Stomach (tissue), 4 donors: ENCODE data around the gene LRRC15.

Source experiments
- EP300 ChIP-seq: sonication (generic); formaldehyde crosslinking; IDR thresholded peaks from one replicate; pipeline ENCODE4 v1.6.1; 2017; ENCODE audit warnings: antibody characterized with exemption
- POLR2A ChIP-seq, 4 donors: fragments of 450-650 bp; IDR thresholded peaks; one replicate each; pipeline ENCODE4 v1.6.1; 2016; ENCODE audit warnings: antibody characterized with exemption in 4 of 4, control low read depth in 2 of 4, mild to moderate bottlenecking in 1 of 4, moderate library complexity in 1 of 4
- POLR2AphosphoS5 ChIP-seq, 3 donors: sonication (generic); formaldehyde crosslinking; IDR thresholded peaks; one replicate each; pipeline ENCODE4 v1.6.1; 2016; ENCODE audit warnings: antibody characterized with exemption in 3 of 3
- TF ChIP-seq, protein P1 (sequence below), 7 experiments: fragments of 450-650 bp in 4 of 7; fragments of 200-600 bp in 3 of 7; sonication (generic) in 3 of 7; IDR thresholded peaks; one replicate each; pipeline ENCODE4 v1.5.1; 2016 to 2019; ENCODE audit warnings: antibody characterized with exemption in 7 of 7, control low read depth in 2 of 7, mild to moderate bottlenecking in 1 of 7

DNA sequence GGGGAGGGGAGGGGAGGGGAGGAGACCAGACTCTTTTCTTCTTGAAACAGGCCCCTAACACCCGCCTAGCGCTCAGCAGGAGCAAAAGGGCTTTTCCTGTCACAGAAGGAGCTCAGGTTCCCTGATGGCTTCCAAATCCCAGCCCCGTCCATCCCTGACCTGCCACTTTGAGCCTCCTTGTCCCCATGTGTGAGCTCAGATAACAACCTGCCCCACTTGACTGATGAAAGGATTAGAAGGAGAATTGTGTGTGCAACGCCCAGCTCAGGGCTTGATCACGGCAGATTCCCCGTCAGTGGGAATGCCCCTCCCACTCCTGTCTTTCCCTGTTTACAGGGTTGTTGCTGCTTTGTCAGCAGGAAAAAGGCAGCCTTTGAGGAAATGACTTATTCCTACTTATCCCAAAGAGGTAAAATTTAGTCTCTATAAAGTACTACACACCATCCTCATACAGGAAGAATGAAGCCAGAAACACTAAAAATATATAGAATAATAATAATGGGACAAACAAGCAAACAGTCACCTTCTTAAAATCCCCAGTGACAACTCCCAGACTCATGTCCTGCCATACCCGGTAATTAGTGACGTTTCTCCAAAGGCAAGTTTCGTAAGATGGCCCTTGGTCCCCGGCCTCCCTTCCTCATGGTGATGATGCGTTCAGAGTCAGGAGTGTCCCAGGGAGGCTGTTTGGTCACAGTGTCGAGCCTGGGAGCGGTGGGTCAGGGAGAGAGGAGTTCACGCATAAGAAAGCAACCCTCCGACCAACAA is 6.1 kb upstream of the LRRC15 start:
- TF ChIP-seq, protein P1, sequence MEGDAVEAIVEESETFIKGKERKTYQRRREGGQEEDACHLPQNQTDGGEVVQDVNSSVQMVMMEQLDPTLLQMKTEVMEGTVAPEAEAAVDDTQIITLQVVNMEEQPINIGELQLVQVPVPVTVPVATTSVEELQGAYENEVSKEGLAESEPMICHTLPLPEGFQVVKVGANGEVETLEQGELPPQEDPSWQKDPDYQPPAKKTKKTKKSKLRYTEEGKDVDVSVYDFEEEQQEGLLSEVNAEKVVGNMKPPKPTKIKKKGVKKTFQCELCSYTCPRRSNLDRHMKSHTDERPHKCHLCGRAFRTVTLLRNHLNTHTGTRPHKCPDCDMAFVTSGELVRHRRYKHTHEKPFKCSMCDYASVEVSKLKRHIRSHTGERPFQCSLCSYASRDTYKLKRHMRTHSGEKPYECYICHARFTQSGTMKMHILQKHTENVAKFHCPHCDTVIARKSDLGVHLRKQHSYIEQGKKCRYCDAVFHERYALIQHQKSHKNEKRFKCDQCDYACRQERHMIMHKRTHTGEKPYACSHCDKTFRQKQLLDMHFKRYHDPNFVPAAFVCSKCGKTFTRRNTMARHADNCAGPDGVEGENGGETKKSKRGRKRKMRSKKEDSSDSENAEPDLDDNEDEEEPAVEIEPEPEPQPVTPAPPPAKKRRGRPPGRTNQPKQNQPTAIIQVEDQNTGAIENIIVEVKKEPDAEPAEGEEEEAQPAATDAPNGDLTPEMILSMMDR (IDR thresholded peaks at IDR 0.05): no peak
- TF ChIP-seq POLR2A (IDR thresholded peaks at IDR 0.05) (no peak), POLR2AphosphoS5 (IDR thresholded peaks at IDR 0.05) (no peak), EP300 (no peak)
